NCI-H748 (cell line): ENCODE measurements around the gene CADM2.
A peak's percentile ranks its signal among the peaks of the same experiment; 100 is the strongest.

Experiments
- DNase-seq: peaks from one replicate; lab custom pipeline; 2025; ENCODE audit not compliant: unreplicated experiment; lab: John Stamatoyannopoulos, UW

CADM2 gene

DNA sequence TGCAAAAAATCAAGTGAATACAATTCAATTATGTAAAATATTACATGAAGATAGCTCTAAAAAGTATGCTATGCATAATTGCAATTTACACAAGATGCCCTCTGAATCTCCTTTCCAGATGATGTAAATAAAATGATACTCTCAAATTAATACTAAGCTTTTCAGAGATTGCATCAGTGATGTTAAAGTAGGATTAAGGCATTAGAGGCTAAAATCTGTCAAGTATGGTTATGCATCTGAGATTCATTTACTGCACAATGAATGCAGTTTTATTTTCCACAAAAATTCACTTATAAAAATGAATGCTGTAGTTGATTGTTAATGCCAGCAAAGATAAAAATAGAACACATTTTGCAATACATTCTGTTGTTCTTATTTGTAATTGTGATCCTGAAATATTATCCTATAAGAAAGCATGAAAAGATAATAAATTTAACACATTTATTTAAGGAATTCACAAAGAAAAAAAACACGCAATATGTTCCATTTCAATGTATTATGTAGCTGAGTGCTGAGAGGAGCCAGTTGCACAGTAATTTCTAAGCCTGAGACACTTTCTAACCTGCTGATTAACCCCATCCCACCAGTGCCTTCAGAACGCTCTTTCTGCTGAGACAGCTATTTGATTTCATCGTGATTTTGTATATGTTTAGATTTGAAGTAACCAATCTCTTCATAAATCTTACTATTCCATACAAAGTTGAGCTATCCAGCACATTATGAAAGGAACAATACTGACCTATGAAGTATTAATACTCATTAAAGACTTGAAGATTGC, 224.4 kb downstream of the CADM2 start:
- no peak for DNase-seq

GRCh38 chr3:85185495-85185894, 226.7 kb downstream of the CADM2 start:
- no peak for DNase-seq

DNA sequence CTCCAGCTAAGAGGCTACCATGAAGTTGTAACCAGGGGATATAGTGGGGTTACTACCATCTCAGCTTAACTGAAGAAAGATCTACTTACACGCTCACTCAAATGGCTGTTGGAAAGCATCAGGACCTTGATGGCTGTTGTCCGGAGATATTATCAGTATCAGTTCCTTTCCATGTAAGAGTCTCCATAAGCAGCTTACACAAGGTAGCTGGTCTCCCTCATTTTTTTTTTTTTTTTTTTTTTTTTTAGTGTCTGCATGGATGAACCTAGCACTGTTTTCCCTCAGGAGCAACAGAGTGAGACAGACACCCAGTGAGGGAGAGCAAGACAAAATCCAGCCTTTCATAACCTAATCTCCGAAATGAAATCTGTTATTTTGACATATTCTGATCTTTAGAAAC, 230.9 kb downstream of the CADM2 start:
- DNase-seq: no peak

DNA sequence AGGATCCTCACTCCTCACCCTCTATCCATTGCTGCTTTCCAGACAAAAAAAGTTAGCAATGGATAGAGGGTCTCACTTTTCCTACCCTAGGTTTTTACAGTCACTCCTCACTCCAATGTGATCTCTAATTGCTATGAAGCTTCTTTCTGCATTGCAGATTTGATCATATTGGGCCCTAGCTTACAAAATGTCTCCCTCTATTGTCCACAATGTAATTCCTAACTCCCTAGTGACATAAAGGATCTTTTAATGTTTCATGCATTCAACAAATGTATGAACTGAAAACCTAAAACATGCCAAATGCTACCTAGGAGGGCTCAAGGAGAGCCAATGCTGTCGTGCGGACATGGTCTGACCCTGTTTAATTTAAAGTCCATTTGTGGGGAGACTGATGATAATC, 234.8 kb downstream of the CADM2 start:
- no peak for DNase-seq

DNA sequence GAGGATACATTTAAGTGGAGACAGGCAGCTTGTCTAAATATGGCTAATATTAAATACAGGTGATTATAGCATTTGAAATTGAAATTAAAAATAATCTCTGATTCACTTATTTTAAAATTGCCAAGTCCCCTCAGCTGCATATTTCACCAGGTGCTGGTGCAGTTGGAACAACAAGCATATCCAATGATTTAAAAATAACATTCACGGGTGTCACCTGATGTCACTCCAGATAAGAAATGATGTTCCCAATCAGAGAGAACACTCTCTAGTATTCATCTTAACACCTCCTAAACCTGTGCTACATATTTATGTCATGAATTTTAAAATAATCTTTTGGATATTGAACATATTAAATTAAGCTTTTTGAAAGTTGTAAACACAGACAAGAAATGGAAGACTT, 249.9 kb downstream of the CADM2 start:
- DNase-seq: no peak

- no peak for DNase-seq
Measured at GRCh38 chr3:85210540-85210939, 251.8 kb downstream of the CADM2 start.

DNA sequence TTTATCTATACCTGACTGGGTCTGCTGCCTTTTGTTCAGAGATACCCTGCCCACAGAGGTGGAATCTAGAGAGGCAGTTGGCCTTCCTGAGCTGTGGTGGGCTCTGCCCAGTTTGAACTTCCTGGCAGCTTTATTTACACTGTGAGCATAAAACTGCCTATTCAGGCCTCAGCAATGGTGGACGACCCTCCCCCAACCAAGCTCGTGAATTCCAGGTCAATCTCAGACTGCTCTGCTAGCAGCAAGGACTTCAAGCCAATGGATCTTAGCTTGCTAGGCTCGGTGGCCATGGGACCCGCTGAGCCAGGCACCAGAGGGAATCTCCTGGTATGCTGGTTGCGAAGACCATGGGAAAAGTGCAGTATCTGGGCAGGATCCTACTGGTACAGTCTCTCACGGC, 270.2 kb downstream of the CADM2 start:
- no peak for DNase-seq

- no peak for DNase-seq
Measured at GRCh38 chr3:85244091-85244490, 285.3 kb downstream of the CADM2 start.

GRCh38 chr3:85244519-85244918, 285.7 kb downstream of the CADM2 start:
- DNase-seq: no peak

- DNase-seq: no peak
Measured at GRCh38 chr3:85251766-85252165, 293.0 kb downstream of the CADM2 start.

DNA sequence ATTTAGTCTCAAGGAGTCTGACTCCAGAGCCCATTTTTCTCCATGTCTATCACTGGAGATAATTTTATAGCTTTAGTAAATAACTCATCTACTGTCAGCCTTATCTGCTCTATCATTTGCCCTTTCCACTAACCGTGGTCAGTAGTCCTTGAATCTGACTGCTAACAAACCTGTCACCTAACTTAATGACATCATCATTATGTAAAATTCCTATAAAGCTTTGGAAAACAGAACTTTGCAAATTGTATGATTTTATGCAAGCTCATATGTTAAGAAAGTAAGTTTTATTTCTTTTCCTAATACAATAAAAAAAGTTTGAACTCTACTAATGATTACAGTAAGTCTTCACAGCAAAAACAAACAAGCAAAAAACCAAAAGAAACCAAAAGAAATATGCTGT, 293.9 kb downstream of the CADM2 start:
- no peak for DNase-seq

GRCh38 chr3:85254738-85255137, 295.9 kb downstream of the CADM2 start:
- no peak for DNase-seq

DNA sequence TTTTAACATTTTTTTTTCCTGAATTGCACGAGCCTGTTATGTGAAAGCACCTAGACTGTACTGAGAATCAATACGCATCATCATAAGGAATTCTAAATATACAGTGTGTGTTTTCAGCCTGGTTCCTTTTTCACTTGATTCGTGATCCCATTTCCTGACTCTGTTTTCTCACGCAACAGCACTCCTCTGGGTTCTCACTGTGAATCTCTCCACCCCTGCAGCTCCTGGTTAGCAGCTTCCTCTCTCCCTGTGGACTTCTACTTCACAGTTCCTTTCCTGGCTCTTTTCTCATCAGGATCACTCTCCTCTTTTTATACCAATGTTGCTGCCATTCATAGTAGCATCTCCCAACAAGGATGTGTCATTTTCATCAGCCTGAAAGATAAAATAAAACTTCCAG, 297.2 kb downstream of the CADM2 start:
- no peak for DNase-seq

- no peak for DNase-seq
Measured at GRCh38 chr3:85258326-85258725, 299.5 kb downstream of the CADM2 start.

DNA sequence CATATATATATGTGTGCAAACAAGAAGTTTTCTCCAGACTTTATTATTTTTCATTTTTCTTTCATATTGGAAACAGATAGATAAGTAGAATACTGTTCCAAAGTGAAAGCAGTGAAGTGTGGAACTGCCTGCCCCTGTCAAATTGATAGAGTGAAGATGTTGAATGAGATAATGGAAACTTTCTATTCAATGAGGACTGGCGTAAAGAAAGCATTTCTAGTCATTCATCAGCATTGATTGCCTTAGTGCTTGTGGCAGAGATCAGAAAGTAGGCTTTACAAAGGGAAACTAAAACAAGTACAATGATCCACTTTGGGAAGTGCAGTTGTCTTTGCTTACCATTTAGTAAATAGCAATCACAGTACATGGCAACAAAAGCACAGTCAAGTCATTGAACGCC, 300.0 kb downstream of the CADM2 start:
- peak; percentile 16 for DNase-seq

DNA sequence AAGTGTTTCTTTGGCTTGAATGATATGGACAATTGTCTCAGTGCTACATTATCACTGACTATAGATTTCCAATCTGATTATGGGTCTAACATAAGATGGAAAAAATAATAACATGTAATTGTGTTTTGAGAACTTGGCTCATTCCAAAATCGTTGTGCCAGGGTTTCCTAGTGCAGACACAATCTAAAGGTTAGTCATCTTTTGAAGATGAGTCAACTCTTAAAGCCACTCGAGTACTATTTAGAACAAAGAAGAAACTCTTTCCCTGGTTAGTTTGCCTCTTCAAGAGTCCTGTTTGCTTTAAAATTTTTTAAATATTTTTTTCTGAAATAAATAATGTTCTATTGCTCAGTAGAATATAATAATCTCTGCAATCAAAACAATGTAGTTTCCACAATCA, 301.0 kb downstream of the CADM2 start:
- DNase-seq: no peak

- no peak for DNase-seq
Measured at GRCh38 chr3:85264381-85264780, 305.6 kb downstream of the CADM2 start.

DNA sequence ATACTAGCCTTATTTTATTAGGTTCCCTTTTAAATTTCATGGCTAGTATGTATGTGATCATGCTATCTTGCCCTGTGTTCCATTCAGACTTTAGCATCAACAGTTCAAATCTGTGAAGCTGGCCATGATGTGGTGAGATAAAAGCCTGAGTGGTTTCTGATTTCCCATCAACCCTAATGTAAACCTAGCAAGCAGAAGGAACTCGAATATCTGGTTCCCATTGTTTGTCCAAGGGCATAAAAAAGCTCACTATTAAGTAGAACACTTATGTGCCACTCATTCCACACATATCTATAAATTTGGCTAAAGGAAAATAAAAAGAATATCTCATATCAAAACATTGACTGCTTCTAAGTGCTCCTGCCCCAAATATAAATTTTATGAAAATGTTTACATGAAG, 311.7 kb downstream of the CADM2 start:
- DNase-seq: peak; percentile 58

GRCh38 chr3:85271911-85272310, 313.1 kb downstream of the CADM2 start:
- no peak for DNase-seq

DNA sequence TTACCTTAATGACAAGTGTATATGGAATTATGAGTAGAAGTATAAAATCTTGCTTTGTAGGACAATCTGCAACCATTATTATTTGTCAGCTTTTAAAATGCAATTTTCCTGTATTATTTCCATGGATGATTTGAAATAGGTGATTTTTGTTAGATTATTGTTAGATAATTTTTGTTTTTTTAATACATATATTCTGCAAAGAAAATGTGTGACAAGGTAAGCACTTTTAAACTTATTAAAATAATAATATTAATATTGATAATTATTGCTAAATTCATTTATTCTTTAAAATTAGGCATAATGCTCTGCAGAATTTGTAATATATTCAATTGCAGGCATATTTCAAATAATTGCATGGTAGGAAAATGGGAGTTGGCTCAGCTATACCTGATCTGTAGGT, 329.5 kb downstream of the CADM2 start:
- no peak for DNase-seq

GRCh38 chr3:85297291-85297690, 338.5 kb downstream of the CADM2 start:
- no peak for DNase-seq

- DNase-seq: no peak
Measured at GRCh38 chr3:85298032-85298431, 339.2 kb downstream of the CADM2 start.

DNA sequence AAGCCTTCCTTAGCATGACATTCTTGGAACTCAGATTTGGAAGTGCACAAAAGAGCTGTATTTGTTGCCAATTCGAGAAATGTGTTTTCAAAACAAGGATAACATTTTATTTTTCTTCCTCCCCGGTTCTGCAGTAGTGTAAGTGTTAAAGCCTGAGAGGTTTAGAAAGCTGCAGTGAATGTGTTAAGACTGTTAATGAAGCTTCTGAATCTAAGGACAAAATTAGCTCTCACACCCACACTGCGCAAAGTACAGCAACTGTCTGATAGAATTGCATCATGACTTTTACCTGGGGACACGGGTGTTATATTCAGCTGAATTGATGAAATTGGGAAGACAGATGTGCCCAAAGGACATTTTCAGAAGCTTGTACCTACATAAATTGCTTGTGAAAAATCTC, 344.4 kb downstream of the CADM2 start:
- no peak for DNase-seq
